ENCODE results near the gene KCNMB1.

GRCh38 chr5:170421826-170422225 lies 32.7 kb upstream of the KCNMB1 start:
- TF ChIP-seq CTCF (IDR thresholded peaks at IDR 0.05) (no peak), POLR2AphosphoS5 (IDR thresholded peaks at IDR 0.05; ENCODE audit: insufficient read depth in 1 of 2, low read depth in 1 of 2) (no peak), POLR2A (IDR thresholded peaks at IDR 0.05) (no peak)
